ENCODE data around the gene LEFTY1. TPM values are rescaled to one million over a fixed set of nuclear protein-coding genes. Genes with fewer than 3 reads are reported as not detected.

LEFTY1 gene
- total RNA-seq, 2 donors from 2014 or later: 0.35 TPM; not detected in 1

DNA sequence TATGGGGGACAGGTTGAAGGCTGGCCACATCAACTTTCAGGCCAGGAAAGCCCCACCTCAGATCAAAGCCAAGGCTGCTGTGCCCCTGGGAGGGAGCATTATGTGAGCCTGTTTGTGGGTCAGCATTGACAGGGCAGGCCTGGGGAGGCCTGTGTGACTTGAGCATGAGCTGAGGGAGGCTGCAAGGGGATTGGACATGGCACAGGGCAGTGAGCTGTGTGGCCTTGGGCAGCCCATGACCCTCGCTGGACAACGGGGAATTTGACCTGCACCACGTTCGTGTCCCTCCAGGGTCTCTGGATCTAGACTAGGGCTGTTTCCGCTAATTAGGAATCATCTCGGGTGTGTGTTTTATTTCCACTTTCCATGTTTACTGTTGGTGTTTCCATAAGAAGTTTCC, 17.5 kb upstream of the LEFTY1 start:
- no peaks in the 10 kb centered on the region for H3K9me3 ChIP-seq
- TF ChIP-seq, protein P1, sequence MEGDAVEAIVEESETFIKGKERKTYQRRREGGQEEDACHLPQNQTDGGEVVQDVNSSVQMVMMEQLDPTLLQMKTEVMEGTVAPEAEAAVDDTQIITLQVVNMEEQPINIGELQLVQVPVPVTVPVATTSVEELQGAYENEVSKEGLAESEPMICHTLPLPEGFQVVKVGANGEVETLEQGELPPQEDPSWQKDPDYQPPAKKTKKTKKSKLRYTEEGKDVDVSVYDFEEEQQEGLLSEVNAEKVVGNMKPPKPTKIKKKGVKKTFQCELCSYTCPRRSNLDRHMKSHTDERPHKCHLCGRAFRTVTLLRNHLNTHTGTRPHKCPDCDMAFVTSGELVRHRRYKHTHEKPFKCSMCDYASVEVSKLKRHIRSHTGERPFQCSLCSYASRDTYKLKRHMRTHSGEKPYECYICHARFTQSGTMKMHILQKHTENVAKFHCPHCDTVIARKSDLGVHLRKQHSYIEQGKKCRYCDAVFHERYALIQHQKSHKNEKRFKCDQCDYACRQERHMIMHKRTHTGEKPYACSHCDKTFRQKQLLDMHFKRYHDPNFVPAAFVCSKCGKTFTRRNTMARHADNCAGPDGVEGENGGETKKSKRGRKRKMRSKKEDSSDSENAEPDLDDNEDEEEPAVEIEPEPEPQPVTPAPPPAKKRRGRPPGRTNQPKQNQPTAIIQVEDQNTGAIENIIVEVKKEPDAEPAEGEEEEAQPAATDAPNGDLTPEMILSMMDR (IDR thresholded peaks at IDR 0.05): no peak
- peaks cover 0 to 7% of the 10 kb centered on the region in 2 donors for H3K4me1 ChIP-seq
- H3K27me3 ChIP-seq: no peaks in the 10 kb centered on the region
- H3K27ac ChIP-seq: no peak overlapping the region
- no peak overlapping the region for H3K4me3 ChIP-seq
- H3K36me3 ChIP-seq: no peaks in the 10 kb centered on the region
- DNase-seq (ENCODE audit: low spot score): no peak

DNA sequence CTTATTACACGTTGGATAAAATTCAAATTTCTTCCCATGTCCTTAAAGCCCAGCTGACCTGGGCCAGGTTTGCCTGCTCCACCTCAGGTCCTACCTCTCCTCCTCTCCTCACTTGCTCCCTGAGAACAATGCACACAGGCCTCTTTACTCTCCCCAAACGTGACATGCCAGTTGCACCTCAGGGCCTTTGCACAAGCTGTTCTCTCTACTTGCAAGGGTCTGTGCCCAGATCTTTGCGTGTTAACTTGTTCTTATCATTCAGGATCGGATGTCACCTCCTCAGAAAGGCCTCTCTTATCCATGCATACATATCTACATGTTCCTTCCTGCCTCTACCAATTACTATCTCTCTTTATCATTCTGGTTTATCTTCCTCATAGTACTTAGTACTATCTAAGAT, 14.7 kb upstream of the LEFTY1 start:
- Histone ChIP-seq H3K9me3 (no peaks in the 10 kb centered on the region), H3K27me3 (no peaks in the 10 kb centered on the region), H3K27ac (no peak overlapping the region), H3K4me1 (no peaks in the 10 kb centered on the region), H3K4me3 (no peak overlapping the region), H3K36me3 (no peaks in the 10 kb centered on the region)
- DNase-seq (ENCODE audit: low spot score): no peak
- TF ChIP-seq, protein P1 (IDR thresholded peaks at IDR 0.05): no peak

DNA sequence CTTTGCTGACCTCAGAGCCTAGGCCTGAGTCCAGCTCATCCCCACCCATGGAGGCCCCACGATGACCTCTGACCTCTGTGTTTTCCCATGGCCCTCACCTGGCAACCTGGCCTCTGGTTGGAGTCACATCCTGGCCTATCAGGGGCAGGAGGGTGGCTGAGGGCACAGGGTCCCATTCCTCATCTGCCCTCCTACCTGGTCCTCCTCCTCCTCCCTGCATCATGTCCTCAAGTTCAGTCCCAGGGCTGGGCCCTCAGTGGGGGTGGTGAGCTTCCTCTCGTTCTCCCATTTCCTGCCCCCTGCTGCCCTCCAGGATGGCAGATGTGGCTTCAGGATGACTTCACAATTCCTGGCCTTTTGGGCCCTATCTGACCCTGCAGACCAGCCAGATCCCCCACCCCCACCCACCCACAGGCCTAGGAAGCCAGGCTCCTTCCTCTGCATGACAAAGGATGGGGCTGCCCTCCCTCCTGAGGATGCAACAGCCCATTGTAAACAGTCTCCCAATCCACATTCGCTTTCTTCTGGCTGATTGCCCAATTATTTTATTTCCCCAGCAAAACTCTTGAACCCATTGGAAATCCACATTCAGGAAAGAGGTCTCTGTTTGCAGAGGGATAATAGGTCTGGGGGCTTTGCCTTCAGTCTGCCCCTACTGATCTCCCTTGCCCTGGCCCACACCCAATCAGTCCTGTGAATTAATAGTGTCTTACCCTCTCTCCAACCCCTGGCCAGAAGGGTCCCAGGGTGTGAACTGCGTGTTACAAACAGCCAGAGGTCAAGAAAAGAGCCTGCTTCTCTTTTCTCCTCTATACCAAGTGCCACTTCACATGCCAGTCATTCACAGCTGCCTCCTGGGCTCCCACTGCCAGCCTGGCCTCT, 10.3 kb upstream of the LEFTY1 start:
- no peaks in the 10 kb centered on the region for H3K36me3 ChIP-seq
- H3K9me3 ChIP-seq: no peaks in the 10 kb centered on the region
- H3K4me1 ChIP-seq: no peaks in the 10 kb centered on the region
- no peaks in the 10 kb centered on the region for H3K27me3 ChIP-seq
- DNase-seq (ENCODE audit: low spot score): no peak
- TF ChIP-seq, protein P1 (IDR thresholded peaks at IDR 0.05): no peak
- H3K4me3 ChIP-seq: no peak overlapping the region
- H3K27ac ChIP-seq: no peak overlapping the region

DNA sequence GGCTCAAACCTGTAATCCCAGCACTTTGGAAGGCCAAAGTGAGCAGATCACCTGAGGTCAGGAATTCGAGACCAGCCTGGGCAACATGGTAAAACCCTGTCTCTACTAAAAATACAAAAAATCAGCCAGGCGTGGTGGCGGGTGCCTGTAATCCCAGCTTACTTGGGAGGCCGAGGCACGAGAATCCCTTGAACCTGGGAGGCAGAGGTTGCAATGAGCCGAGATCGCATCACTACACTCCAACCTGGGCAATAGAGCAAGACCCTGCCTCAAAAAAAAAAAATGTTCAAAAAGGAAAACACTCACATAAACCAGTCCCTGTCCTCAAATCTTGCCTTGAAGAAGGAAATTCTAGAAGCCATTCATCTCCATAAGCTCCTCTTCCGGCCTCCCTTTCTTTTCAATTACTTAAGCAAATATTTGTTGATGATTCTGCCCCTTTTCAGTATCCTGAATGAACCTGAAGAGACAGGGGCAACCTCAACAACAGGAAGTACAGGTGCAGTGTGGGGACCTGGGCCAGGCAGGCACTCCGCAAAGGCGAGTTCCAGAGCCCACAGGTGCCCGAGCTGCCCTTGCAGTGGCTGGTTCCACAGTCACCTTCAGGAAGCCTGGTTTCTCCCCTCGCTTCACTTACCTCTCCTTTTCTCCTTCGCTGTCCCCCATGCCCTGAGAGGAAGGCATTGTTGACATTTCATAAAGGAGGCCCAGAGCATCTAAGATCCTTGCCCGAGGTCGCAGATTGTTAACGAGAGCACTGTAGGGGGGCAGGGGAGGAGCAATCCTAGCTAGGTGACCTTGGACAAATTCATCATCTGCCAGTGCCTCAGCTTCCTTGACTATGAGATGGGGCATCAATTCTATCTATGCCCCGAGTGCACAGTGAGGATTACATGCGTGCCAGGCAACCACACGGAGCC, 8.9 kb upstream of the LEFTY1 start:
- TF ChIP-seq, protein P1 (IDR thresholded peaks at IDR 0.05): no peak
- Histone ChIP-seq H3K4me1 (no peaks in the 10 kb centered on the region), H3K4me3 (no peak overlapping the region), H3K27me3 (no peaks in the 10 kb centered on the region), H3K27ac (no peak overlapping the region), H3K9me3 (no peaks in the 10 kb centered on the region), H3K36me3 (no peaks in the 10 kb centered on the region)
- no peak for DNase-seq (ENCODE audit: low spot score)

DNA sequence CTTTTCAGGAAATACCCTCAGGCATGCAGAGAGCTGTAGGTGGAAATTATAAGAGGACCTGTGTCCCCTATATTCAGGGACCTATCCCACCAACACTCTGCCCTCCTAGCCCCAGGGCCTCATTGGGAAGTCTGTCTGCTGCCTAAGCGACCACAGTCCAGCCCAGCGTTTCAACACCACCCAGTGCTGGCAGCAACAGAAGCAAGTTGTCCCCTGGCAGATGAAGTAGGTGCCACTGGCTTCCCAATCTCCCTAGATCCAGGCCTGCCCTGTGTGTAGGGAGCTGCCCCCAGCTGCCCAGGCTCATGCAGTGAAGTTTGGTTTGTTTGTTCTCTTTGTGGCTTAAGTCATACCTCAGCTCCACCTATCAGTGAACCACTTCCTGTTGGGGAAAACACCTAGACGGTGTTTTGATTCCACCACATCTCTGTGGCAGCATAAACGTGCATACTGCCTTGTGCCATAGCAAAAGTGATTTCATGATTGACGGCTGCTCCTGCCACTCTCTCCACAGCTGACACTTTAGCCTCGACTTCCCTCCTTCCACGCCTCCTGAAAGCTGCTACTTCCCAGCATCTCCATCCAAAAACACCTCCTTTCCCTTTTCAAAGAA, 8.1 kb upstream of the LEFTY1 start:
- TF ChIP-seq, protein P1 (IDR thresholded peaks at IDR 0.05): no peak
- Histone ChIP-seq H3K4me3 (no peak overlapping the region), H3K27me3 (no peaks in the 10 kb centered on the region), H3K4me1 (no peaks in the 10 kb centered on the region), H3K36me3 (no peaks in the 10 kb centered on the region), H3K9me3 (no peaks in the 10 kb centered on the region), H3K27ac (no peak overlapping the region)
- no peak for DNase-seq (ENCODE audit: low spot score)

Data from right atrium auricular region (tissue), 2 donors.